Right cardiac atrium (tissue), 5 donors: Measurements from ENCODE around the gene FSTL1. TPM values are rescaled to one million over a fixed set of nuclear protein-coding genes. Genes with fewer than 3 reads are reported as not detected.

Experiments
- ATAC-seq, 2 donors: fragments of 200-7000 bp; cut with Tn5 transposase; one replicate each; pipeline versions ENCODE4 v1.8.0 to v1.9.1; 2020; ENCODE audit warnings: moderate library complexity in 2 of 2, mild to moderate bottlenecking in 1 of 2
- DNase-seq, 3 donors: peaks; one replicate each; pipeline ENCODE4 v3.0.0-alpha.2; 2020
- H3K27ac ChIP-seq: one replicate; pipeline ENCODE4 v1.5.1; 2013; ENCODE audit warnings: mild to moderate bottlenecking, low read length, control low read depth, moderate library complexity
- H3K27me3 ChIP-seq: one replicate; pipeline ENCODE4 v1.6.1; 2013; ENCODE audit not compliant: control insufficient read depth, insufficient read depth
- H3K4me1 ChIP-seq: one replicate; pipeline ENCODE4 v1.6.1; 2013; ENCODE audit warnings: low read length; ENCODE audit not compliant: control insufficient read depth, insufficient read depth
- H3K4me3 ChIP-seq: one replicate; pipeline ENCODE4 v1.5.1; 2013; ENCODE audit warnings: low read length, control low read depth
- H3K9me3 ChIP-seq: one replicate; pipeline ENCODE4 v1.6.1; 2013; ENCODE audit warnings: low read length; ENCODE audit not compliant: control insufficient read depth
- WGBS: extraction: QIAGEN DNeasy Blood & Tissue Kit; methylation state at CpG from one replicate; pipeline ENCODE4 v1.1.7; 2013; 5-methylcytosine and 5-hydroxymethylcytosine counted together
- intact Hi-C, 4 donors: fragments of 100-400 bp; cut with DNase I; formaldehyde crosslinking; loops; one replicate each; pipeline versions ENCODE4 v1.11.0 to v1.14.0; 2022 to 2023
- polyA plus RNA-seq: library from polyadenylated mRNA; stranded (reverse); fragments of 200-250 nt; gene quantifications from one replicate; pipeline ENCODE4 v1.2.3, GENCODE V29; 2013
- total RNA-seq, 4 donors: library from RNA; stranded (reverse); fragmentation: NEBNext Ultra II Directional; extraction: Animal tissue kit (Norgen Biotek cat#: 25700); gene quantifications; one replicate each; pipeline ENCODE4 v1.2.1, GENCODE V29; 2021
- donor health status: healthy with polysubstance abuse.
- donor health status: DM: no; HTN: yes; CAD: no.
- donor health status: DM: no; HTN: no; CAD: no.
- donor health status: DM: no; HTN: yes; CAD: no; lungs with severe emphysema.
- donor health status: DM: yes; HTN: yes; CAD: no.

The FSTL1 gene
- total and polyA plus RNA-seq, 5 donors: 134 to 735 (median 439) TPM

DNA sequence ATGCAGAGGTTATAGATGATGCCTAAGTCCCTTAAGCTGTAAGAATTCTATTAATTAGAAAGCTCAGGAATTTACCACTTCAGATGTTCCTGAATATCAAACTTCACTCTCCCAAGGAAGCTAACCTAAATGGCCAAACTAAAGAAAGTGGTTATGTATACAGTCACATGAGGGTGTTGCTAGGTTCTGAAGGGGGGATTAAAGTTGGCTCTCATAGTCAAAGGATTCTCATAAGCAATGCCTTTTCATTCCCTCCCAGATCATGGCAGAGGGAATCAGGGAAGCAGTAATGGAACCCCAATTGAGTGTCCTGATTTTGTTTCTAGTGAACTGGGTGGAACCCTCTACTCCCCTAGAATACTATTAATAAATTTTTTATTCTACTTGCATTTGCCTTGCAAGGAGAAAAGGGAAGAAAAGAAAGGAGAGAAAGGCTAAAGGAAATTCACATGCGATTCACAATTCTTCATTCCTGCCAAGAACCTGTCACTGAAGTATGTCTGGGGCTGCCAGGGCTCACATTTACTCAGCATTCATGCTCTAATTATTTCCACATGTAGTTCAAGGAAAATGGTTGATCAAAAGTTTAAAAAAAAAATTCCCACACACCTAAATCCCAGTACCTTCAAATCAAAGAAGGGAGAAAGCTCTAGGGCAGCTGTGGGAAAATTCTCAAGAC is 25.1 kb downstream of the FSTL1 start:
- 24% methylated on average over 1 of the region's 1 CpG for WGBS
- no peaks in the 10 kb centered on the region for H3K9me3 ChIP-seq
- DNase-seq (peak in 1 of 3 donors; percentile 62), ATAC-seq (peak in 1 of 2 donors; percentile 28)
- H3K4me1 ChIP-seq: peaks cover 41% of the 10 kb centered on the region
- no peak overlapping the region for H3K4me3 ChIP-seq
- intact Hi-C loops: loop anchor here in 1 of 4 donors (10.0 kb wide), 1 partner anchor 129 kb away; no protein-coding TSS in a partner anchor
- peak overlapping the region; percentile 90 for H3K27ac ChIP-seq
- H3K27me3 ChIP-seq: no peaks in the 10 kb centered on the region

DNA sequence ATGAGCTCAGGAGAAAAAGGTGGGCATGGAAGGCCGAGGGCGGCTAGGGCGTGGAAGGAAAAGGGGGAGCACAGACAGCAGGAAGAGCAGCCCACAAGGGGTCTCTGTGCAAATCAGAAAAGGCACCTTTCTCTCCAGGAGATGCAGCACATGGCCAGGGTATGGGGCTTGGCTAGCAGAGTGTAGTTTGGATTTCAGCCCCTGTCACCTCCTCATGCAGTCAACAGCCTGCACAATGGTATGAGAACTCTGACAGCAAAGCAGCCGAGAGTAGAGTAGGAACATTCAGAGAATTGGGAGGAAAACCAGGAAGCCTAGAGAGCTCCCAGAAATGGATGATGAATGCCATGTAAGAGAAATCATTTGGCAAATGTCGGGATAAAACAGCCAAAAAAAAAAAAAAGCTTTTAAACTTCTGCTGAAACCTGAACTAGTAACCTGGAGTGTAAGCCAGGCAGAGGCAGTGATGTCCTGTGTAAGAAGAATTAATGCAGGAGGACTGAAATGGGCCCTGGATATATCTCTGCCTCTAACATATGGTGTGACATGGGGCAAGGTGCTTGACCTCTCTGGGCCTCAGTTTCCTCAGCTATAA is 25.7 kb downstream of the FSTL1 start:
- Histone ChIP-seq H3K27me3 (no peaks in the 10 kb centered on the region), H3K4me1 (peaks cover 41% of the 10 kb centered on the region), H3K4me3 (no peak overlapping the region), H3K27ac (peak overlapping the region; percentile 90), H3K9me3 (no peaks in the 10 kb centered on the region)
- 45% methylated on average over 5 of the region's 5 CpGs for WGBS
- intact Hi-C loops: loop anchor here in 1 of 4 donors (10.0 kb wide), 1 partner anchor 130 kb away; no protein-coding TSS in a partner anchor
- DNase-seq (no peak), ATAC-seq (peak; percentile 0 to 44)

DNA sequence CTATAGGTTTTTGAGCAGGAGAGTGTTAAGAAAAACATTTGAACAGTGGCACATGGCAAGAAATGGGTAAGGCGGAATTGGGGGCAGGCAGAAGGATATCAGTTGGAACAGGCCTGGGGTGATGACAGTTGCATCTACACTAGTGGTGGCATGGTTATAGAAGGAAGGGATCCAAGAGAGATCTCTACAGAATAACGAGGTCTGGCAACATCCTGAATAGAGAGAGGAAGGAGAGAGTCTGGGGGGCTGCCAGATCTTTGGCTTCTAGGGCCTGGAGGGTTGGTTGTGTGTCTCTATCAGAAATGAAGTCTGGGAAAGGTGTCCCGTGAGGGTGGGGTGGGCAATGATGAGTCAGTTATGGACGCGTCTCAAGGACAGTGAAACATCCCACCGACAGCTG is 26.3 kb downstream of the FSTL1 start:
- Histone ChIP-seq H3K9me3 (no peaks in the 10 kb centered on the region), H3K27ac (peak overlapping the region; percentile 90), H3K27me3 (no peaks in the 10 kb centered on the region), H3K4me1 (peaks cover 41% of the 10 kb centered on the region), H3K4me3 (no peak overlapping the region)
- intact Hi-C loops: loop anchor here in 1 of 4 donors (10.0 kb wide), 1 partner anchor 130 kb away; no protein-coding TSS in a partner anchor
- DNase-seq (peak; percentile 63 to 82 (median 80)), ATAC-seq (peak; percentile 15 to 45)
- WGBS: 36% methylated on average over 6 of the region's 6 CpGs

DNA sequence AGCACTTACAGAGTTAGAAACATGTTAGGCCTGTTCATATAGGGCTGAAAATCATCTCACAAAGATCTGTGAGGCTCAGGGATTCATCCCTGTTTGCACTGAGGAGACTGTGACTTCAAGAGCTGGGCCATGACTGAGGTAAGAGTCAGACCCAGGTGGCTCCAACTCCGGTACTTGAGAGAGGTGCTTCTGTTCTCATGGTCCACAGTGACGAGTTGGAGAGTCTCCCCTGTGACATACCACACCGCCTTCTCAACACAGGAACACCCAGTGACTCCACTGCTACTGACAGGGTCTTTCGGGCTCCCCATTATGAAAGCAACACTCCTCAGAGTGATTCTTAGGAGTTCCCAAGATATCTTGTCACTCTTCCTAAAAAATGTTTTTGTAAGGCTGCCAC is 27.4 kb downstream of the FSTL1 start:
- Histone ChIP-seq H3K27ac (peak overlapping the region; percentile 95), H3K4me3 (no peak overlapping the region), H3K4me1 (peaks cover 36% of the 10 kb centered on the region), H3K9me3 (no peaks in the 10 kb centered on the region), H3K27me3 (no peaks in the 10 kb centered on the region)
- ATAC-seq: no peak
- peak in 1 of 3 donors; percentile 42 for DNase-seq
- intact Hi-C loops: loop anchor here in 1 of 4 donors (10.0 kb wide), 1 partner anchor 131 kb away; no protein-coding TSS in a partner anchor
- 67% methylated on average over 4 of the region's 4 CpGs for WGBS

DNA sequence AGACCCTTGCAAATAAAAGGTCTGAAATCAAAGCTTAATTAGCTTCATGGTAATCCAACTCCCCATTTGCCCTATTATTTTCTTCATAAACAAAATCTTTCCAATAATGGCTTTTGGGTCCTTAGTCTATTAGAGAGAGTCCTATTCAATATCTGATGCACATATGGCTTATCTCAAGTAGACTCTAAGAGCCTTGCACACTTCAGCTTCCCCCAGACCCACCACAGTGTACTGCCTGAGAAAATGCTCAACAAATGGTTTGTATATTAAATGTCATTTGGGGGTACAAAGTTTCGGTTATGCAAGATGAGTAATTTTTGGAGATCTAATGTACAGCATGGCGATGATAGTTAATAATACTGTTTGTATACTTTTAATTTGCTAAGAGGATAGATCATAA is 28.9 kb downstream of the FSTL1 start:
- peaks cover 29% of the 10 kb centered on the region for H3K4me1 ChIP-seq
- H3K4me3 ChIP-seq: no peak overlapping the region
- WGBS: 86% methylated on average over 2 of the region's 2 CpGs
- DNase-seq (no peak), ATAC-seq (no peak)
- H3K27me3 ChIP-seq: no peaks in the 10 kb centered on the region
- intact Hi-C loops: loop anchor here in 3 of 4 donors (2.0 to 10.0 kb wide), 3 partner anchors 29 to 135 kb away; partner anchors contain the start of gene FSTL1 (in 1 of the 3)
- H3K27ac ChIP-seq: peak overlapping the region; percentile 53
- H3K9me3 ChIP-seq: no peaks in the 10 kb centered on the region

DNA sequence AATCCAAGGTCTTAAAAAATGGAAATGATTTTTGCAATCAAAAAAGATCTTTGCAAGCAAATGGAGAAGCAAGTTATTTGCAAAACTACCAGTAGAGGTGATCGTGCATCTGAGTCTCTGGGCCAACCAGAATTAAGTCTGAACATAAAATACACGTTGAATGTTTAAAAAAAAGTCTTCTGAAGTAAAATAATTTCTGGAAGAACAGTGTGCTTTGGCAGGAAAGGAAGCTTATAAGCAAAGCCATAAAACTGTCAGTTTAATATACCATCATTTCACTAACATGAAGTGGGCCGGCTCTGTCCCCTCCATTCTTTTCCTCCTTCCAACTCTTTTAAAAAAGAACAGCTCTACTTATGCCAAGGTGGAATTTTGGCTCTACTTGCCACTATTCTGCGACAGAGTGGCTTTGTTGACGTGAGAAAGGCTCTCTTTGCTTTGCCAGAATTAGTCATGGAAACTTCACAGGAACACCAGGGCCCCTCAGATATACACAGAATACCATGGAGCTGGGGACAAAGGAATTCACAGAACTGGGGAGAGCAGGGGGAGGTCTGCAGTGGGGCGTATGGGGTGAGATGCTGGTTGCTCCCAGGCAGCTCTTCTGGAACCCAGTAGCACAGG is 29.8 kb downstream of the FSTL1 start:
- 16% methylated on average over 6 of the region's 6 CpGs for WGBS
- H3K9me3 ChIP-seq: no peaks in the 10 kb centered on the region
- H3K4me3 ChIP-seq: no peak overlapping the region
- ATAC-seq (peak; percentile 66 to 71), DNase-seq (peak; percentile 48 to 82 (median 71))
- H3K27ac ChIP-seq: peak overlapping the region; percentile 96
- H3K27me3 ChIP-seq: no peaks in the 10 kb centered on the region
- H3K4me1 ChIP-seq: peaks cover 28% of the 10 kb centered on the region
- intact Hi-C loops: loop anchor here in 3 of 4 donors (2.0 to 10.0 kb wide), 3 partner anchors 30 to 136 kb away; partner anchors contain the start of gene FSTL1 (in 1 of the 3)

DNA sequence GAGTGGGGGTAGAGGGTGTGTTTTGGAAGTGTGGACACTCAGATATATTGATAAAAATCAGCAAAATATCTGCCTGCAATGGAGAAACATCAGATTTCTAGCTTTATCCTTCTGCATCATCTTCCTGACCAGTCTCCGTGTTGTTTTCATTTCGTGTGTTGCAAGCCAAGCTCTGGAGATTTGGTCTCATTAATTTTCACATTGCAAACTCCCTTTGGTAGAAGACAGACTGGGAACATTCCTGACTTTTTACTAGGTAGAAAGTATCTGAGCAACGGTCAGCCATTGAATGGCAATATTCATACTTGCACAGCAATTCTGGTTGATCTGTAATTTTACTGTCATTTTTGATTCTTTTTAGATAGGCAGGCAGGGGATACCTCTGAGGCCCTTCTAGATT is 30.4 kb downstream of the FSTL1 start:
- no peak overlapping the region for H3K4me3 ChIP-seq
- no peak for DNase-seq
- H3K9me3 ChIP-seq: no peaks in the 10 kb centered on the region
- no peaks in the 10 kb centered on the region for H3K27me3 ChIP-seq
- peaks cover 28% of the 10 kb centered on the region for H3K4me1 ChIP-seq
- WGBS: 39% methylated on average over 3 of the region's 3 CpGs
- intact Hi-C loops: loop anchor here in 3 of 4 donors (2.0 to 10.0 kb wide), 3 partner anchors 30 to 136 kb away; partner anchors contain the start of gene FSTL1 (in 1 of the 3)
- ATAC-seq: no peak
- peak overlapping the region; percentile 81 for H3K27ac ChIP-seq

DNA sequence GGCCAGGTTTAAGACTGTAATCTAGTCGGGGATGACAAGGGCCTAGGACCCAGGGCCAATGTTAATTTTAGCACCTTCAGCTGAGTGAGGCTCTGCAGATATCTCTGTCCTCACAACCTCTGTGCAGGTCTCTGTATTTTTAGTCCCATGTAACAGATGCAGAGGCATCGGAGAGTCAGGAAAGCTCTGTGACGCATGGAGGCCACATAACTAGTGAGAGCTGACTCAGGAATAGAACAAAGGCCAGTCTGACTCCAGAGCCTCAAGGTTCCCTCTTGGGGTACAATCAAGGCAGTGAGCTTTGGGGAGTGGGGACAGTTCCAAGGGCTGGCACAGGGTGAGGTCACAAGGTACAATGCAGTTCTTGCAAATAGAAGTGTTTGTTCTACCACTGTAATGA is 31.0 kb downstream of the FSTL1 start:
- peak overlapping the region; percentile 81 for H3K27ac ChIP-seq
- H3K4me3 ChIP-seq: no peak overlapping the region
- WGBS: 50% methylated on average over 3 of the region's 3 CpGs
- DNase-seq (peak in 2 of 3 donors; percentile 58 to 77), ATAC-seq (peak; percentile 55 to 56)
- H3K9me3 ChIP-seq: no peaks in the 10 kb centered on the region
- peaks cover 25% of the 10 kb centered on the region for H3K4me1 ChIP-seq
- intact Hi-C loops: loop anchor here (2.0 to 10.0 kb wide), 4 partner anchors 31 to 175 kb away; partner anchors contain the start of gene FSTL1 (in 1 of the 4)
- H3K27me3 ChIP-seq: no peaks in the 10 kb centered on the region

DNA sequence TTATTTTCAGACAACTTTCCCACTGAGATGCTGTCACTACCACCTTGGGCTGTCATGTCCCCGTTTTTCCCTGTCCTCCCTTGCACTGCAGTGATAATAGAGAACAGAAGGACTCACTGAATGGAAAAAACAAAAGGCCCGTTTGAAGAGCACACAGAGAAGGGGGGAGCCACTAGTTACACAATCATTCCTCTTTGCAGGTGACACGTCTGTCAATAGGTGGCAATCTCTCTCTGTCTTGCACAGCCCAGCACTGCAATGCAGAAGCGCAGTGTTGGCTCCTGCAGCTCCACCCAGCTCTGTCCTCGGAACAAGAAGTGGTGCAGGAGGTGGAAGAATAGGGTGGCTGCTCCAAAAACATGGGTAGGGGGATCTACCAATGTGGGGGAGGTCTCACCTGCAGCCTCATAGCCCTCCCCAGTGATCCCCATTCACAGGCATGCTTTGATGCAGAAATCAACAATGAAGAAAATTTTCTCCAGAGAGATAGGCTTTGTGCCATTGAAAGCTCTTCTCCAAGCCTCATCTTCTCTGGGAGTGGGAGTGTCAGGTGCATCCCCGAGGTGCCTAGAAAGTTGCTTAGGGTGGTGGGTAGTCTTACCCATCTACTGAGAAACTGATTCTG is 31.8 kb downstream of the FSTL1 start:
- peak overlapping the region; percentile 81 for H3K27ac ChIP-seq
- WGBS: 15% methylated on average over 6 of the region's 6 CpGs
- H3K4me1 ChIP-seq: peaks cover 17% of the 10 kb centered on the region
- H3K9me3 ChIP-seq: no peaks in the 10 kb centered on the region
- peak in 2 of 3 donors; percentile 70 for DNase-seq
- ATAC-seq: peak; percentile 55 to 59
- H3K4me3 ChIP-seq: no peak overlapping the region
- H3K27me3 ChIP-seq: no peaks in the 10 kb centered on the region
- intact Hi-C loops: loop anchor here in 2 of 4 donors (2.0 to 10.0 kb wide), 2 partner anchors 138 to 174 kb away; no protein-coding TSS in a partner anchor

DNA sequence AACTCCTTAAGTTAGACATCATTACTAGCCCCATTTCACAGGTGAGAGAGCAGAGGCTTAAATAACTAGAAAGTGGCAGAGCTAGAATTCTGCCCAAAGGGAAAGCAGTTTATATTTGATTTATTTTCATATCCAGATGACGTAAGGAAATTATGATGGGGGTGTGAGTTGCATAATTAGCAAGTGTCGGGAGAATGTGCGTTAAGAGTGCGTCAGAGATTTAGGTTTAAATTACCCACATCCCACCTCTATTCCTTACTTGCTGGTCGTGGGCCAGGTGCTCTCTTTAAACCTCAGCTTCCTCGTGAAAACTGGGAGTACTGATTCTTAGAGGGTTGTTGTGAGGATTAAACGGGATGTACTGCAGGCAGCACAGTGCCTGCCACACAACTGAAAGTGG is 32.3 kb downstream of the FSTL1 start:
- 41% methylated on average over 7 of the region's 7 CpGs for WGBS
- Histone ChIP-seq H3K4me3 (no peak overlapping the region), H3K27ac (peak overlapping the region; percentile 81), H3K4me1 (peaks cover 15% of the 10 kb centered on the region), H3K27me3 (no peaks in the 10 kb centered on the region), H3K9me3 (no peaks in the 10 kb centered on the region)
- ATAC-seq: no peak
- intact Hi-C loops: loop anchor here in 2 of 4 donors (2.0 to 10.0 kb wide), 2 partner anchors 138 to 174 kb away; no protein-coding TSS in a partner anchor
- DNase-seq: no peak
